ENCODE results near the gene NHSL2. TPM values are rescaled to one million over a fixed set of nuclear protein-coding genes. Genes with fewer than 3 reads are reported as not detected.

NHSL2 gene
- total RNA-seq, 4 donors from 2014 or later = 5.5 to 11.7 (median 7.2) TPM

GRCh38 chrX:72110876-72111708 lies 200.4 kb downstream of the NHSL2 start:
- no peaks in the 10 kb centered on the region for H3K27me3 ChIP-seq
- no peaks in the 10 kb centered on the region for H3K36me3 ChIP-seq
- intact Hi-C loops (cut with DNase I) = no loop called here
- 84 to 86% methylated on average over 11 of the region's 11 CpGs for WGBS, 2 donors
- no peaks in the 10 kb centered on the region for H3K9me3 ChIP-seq
- no peak for TF ChIP-seq POLR2A (IDR thresholded peaks at IDR 0.05)
- TF ChIP-seq, protein P1, sequence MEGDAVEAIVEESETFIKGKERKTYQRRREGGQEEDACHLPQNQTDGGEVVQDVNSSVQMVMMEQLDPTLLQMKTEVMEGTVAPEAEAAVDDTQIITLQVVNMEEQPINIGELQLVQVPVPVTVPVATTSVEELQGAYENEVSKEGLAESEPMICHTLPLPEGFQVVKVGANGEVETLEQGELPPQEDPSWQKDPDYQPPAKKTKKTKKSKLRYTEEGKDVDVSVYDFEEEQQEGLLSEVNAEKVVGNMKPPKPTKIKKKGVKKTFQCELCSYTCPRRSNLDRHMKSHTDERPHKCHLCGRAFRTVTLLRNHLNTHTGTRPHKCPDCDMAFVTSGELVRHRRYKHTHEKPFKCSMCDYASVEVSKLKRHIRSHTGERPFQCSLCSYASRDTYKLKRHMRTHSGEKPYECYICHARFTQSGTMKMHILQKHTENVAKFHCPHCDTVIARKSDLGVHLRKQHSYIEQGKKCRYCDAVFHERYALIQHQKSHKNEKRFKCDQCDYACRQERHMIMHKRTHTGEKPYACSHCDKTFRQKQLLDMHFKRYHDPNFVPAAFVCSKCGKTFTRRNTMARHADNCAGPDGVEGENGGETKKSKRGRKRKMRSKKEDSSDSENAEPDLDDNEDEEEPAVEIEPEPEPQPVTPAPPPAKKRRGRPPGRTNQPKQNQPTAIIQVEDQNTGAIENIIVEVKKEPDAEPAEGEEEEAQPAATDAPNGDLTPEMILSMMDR (IDR thresholded peaks at IDR 0.05) = no peak
- H3K4me3 ChIP-seq (replicated peaks in 1 of 3) = no peak overlapping the region
- DNase-seq = no peak
- no peak overlapping the region for H3K27ac ChIP-seq
- H3K4me1 ChIP-seq = no peaks in the 10 kb centered on the region

GRCh38 chrX:72113461-72113860 lies 202.8 kb downstream of the NHSL2 start:
- DNase-seq = no peak
- TF ChIP-seq, protein P1 (IDR thresholded peaks at IDR 0.05) = no peak
- no peak for TF ChIP-seq POLR2A (IDR thresholded peaks at IDR 0.05)
- Histone ChIP-seq H3K9me3 (no peaks in the 10 kb centered on the region), H3K36me3 (no peaks in the 10 kb centered on the region), H3K4me1 (no peaks in the 10 kb centered on the region), H3K4me3 (replicated peaks in 1 of 3) (no peak overlapping the region), H3K27me3 (no peaks in the 10 kb centered on the region), H3K27ac (no peak overlapping the region)
- intact Hi-C loops (cut with DNase I) = no loop called here
- WGBS, 2 donors = 89 to 98% methylated on average over 5 of the region's 6 CpGs

DNA sequence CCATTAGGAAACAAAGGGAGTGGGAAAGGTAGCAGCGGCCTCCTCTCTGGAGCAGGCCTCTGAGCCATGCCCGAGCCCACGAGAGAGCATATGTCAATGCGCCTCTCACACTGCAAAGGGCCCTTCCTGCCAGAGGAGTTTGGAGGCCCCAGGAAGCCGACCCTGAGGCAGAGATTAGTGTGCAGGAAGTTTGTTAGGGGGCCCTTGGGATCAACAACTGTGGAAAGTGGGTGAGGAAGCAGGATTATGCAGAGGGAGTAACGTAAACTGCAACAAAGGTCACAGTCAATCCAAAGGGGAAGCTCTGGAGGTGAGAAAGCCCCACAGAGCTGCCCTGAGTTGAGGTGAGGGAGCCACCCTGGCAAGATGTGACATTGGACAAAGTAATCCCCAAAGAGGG lies 203.7 kb downstream of the NHSL2 start:
- Histone ChIP-seq H3K36me3 (no peaks in the 10 kb centered on the region), H3K4me1 (no peaks in the 10 kb centered on the region), H3K27me3 (no peaks in the 10 kb centered on the region), H3K27ac (no peak overlapping the region), H3K9me3 (no peaks in the 10 kb centered on the region), H3K4me3 (replicated peaks in 1 of 3) (no peak overlapping the region)
- intact Hi-C loops (cut with DNase I) = no loop called here
- DNase-seq = no peak
- WGBS, 2 donors = 59 to 67% methylated on average over 6 of the region's 6 CpGs
- TF ChIP-seq, protein P1 (IDR thresholded peaks at IDR 0.05) = no peak
- no peak for TF ChIP-seq POLR2A (IDR thresholded peaks at IDR 0.05)

DNA sequence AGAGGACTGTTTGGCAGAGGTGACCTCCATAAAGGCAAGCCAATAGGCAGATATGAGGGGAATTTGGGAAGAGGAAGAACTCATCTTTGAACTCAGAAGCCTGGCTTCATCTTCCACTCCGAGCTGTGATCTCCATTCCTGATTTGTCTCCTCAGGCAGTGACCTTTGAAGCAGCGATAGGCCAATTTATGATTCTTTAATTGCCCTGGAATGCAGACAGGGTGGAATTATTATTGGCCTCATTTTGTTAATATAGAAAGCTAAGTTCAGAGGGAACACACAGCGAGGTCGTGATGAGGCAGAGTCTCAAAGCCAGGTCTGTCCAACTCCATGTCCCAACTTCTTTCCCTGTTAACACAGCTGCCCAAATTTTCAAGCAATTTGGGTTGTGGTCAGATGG lies 204.2 kb downstream of the NHSL2 start:
- no peaks in the 10 kb centered on the region for H3K36me3 ChIP-seq
- no peaks in the 10 kb centered on the region for H3K4me1 ChIP-seq
- H3K4me3 ChIP-seq (replicated peaks in 1 of 3) = no peak overlapping the region
- H3K27ac ChIP-seq = no peak overlapping the region
- intact Hi-C loops (cut with DNase I) = no loop called here
- TF ChIP-seq, protein P1 (IDR thresholded peaks at IDR 0.05) = no peak
- TF ChIP-seq POLR2A (IDR thresholded peaks at IDR 0.05) = no peak
- DNase-seq = no peak
- H3K9me3 ChIP-seq = no peaks in the 10 kb centered on the region
- 96 to 100% methylated on average over 3 to 4 of the region's 4 CpGs for WGBS, 2 donors
- H3K27me3 ChIP-seq = no peaks in the 10 kb centered on the region

GRCh38 chrX:72115380-72115779 lies 204.7 kb downstream of the NHSL2 start:
- no peak overlapping the region for H3K4me3 ChIP-seq (replicated peaks in 1 of 3)
- TF ChIP-seq, protein P1 (IDR thresholded peaks at IDR 0.05) = no peak
- TF ChIP-seq POLR2A (IDR thresholded peaks at IDR 0.05) = no peak
- intact Hi-C loops (cut with DNase I) = no loop called here
- H3K9me3 ChIP-seq = no peaks in the 10 kb centered on the region
- WGBS, 2 donors = 40 to 51% methylated on average over 2 to 3 of the region's 7 CpGs
- H3K27me3 ChIP-seq = no peaks in the 10 kb centered on the region
- H3K27ac ChIP-seq = no peak overlapping the region
- H3K4me1 ChIP-seq = no peaks in the 10 kb centered on the region
- no peaks in the 10 kb centered on the region for H3K36me3 ChIP-seq
- DNase-seq = no peak

Measured in thyroid gland (tissue), 4 donors.